Vagina (tissue), 2 donors: Measurements from ENCODE around the gene POLG2. TPM values are rescaled to one million over a fixed set of nuclear protein-coding genes. Genes with fewer than 3 reads are reported as not detected.
A peak's percentile ranks its signal among the peaks of the same experiment; 100 is the strongest.

ENCODE experiments used
- DNase-seq, 2 donors: peaks; one replicate each; pipeline ENCODE4 v3.0.0-alpha.2; 2017; ENCODE audit errors: extremely low spot score in 2 of 2
- H3K27ac ChIP-seq: fragments of 200-600 bp; sonication (generic); one replicate; pipeline ENCODE4 v1.5.1; 2019
- H3K27me3 ChIP-seq: fragments of 200-600 bp; sonication (generic); one replicate; pipeline ENCODE4 v1.5.1; 2019
- H3K36me3 ChIP-seq, 2 donors: fragments of 200-600 bp; sonication (generic); one replicate each; pipeline ENCODE4 v1.5.1; 2017 to 2019
- H3K4me1 ChIP-seq: fragments of 200-600 bp; sonication (generic); one replicate; pipeline ENCODE4 v1.5.1; 2019
- H3K4me3 ChIP-seq, 2 donors: fragments of 200-600 bp; sonication (generic); 1 replicate in 1 of 2; 2 replicates in 1 of 2; pipeline ENCODE4 v1.5.1; 2016 to 2019
- H3K9me3 ChIP-seq: fragments of 200-600 bp; sonication (generic); one replicate; pipeline ENCODE4 v1.5.1; 2019
- POLR2A ChIP-seq, 2 donors: fragments of 450-650 bp; IDR thresholded peaks; one replicate each; pipeline ENCODE4 v1.6.1; 2017; ENCODE audit warnings: antibody characterized with exemption in 2 of 2, mild to moderate bottlenecking in 2 of 2, moderate library complexity in 2 of 2
- POLR2AphosphoS5 ChIP-seq, 2 donors: sonication (generic); formaldehyde crosslinking; IDR thresholded peaks; one replicate each; pipeline ENCODE4 v1.9.0; 2017; ENCODE audit warnings: antibody characterized with exemption in 2 of 2, mild to moderate bottlenecking in 2 of 2, low read depth in 1 of 2; ENCODE audit not compliant: insufficient read depth in 1 of 2
- intact Hi-C: fragments of 100-400 bp; cut with DNase I; formaldehyde crosslinking; loops from one replicate; pipeline ENCODE4 v1.15.1; 2023
- total RNA-seq: library from RNA; depleted of rRNA; stranded (reverse); fragments of >200 nt; gene quantifications from one replicate; pipeline ENCODE4 v1.2.3, GENCODE V29; 2016
- TF ChIP-seq, protein P1 (sequence below), 3 experiments: fragments of 450-650 bp in 2 of 3; fragments of 200-600 bp in 1 of 3; sonication (generic) in 1 of 3; IDR thresholded peaks; one replicate each; pipeline ENCODE4 v1.5.1; 2017 to 2019; ENCODE audit warnings: antibody characterized with exemption in 3 of 3, mild to moderate bottlenecking in 2 of 3, moderate library complexity in 2 of 3

POLG2 gene
- total RNA-seq, 1 donor from 2014 or later, result 16.7 TPM

DNA sequence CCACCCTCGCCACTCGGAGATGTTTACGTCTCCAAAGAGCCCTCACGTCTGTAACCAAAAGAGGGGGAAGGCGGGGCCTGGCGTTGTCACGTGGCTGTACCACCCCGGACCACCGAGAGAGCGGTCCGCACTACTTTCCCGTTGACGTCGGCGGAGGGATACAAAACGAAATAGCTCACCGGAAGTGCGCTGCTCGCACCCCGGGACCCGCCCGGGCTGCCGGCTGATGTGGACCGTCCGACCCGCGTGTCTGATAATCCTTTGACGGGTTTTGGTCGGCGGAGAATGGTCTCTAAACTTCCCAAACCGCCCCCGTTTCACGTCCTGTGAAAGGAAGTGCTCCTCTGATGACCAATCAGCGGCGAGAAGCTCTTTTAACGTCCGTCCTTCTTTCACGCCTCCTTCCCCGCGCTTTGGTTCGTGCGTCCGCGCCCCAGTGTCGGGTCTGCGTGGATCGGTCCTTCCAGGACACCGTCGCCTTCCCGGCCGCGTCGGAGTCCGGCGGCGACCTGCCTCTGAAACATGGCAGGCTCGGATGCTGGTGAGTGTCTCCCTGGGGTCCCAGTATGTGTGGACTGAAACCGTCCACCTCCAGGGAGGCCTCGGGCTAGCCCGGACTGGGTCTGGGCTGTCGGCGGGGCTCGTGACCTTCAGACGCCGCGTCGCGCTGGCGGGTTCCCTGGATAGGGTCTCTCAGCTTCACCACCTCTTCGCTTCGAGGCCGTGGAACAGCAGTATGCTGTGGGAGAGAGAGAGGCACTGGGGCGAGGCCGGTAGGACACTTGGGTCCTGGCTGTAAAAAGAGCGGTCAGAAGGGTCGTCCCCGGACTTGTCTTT lies 9.9 kb upstream of the POLG2 start, which contains the start of gene CEP95:
CEP95 (plus strand) TSS at position 402 of the 837 bp plus-strand sequence; CDS start at position 523, 121 bp downstream.
- TF ChIP-seq POLR2A (IDR thresholded peaks at IDR 0.05) (peak in 1 of 2 donors; percentile 70), POLR2AphosphoS5 (IDR thresholded peaks at IDR 0.05; ENCODE audit: insufficient read depth in 1 of 2, low read depth in 1 of 2) (peak; percentile 55 to 96)
- TF ChIP-seq, protein P1, sequence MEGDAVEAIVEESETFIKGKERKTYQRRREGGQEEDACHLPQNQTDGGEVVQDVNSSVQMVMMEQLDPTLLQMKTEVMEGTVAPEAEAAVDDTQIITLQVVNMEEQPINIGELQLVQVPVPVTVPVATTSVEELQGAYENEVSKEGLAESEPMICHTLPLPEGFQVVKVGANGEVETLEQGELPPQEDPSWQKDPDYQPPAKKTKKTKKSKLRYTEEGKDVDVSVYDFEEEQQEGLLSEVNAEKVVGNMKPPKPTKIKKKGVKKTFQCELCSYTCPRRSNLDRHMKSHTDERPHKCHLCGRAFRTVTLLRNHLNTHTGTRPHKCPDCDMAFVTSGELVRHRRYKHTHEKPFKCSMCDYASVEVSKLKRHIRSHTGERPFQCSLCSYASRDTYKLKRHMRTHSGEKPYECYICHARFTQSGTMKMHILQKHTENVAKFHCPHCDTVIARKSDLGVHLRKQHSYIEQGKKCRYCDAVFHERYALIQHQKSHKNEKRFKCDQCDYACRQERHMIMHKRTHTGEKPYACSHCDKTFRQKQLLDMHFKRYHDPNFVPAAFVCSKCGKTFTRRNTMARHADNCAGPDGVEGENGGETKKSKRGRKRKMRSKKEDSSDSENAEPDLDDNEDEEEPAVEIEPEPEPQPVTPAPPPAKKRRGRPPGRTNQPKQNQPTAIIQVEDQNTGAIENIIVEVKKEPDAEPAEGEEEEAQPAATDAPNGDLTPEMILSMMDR (IDR thresholded peaks at IDR 0.05), result peak in 1 of 3 experiments; percentile 8
- Histone ChIP-seq H3K4me3 (peak within 1 kb of the TSS; percentile 76 to 89), H3K9me3 (no peaks in the 10 kb centered on the region), H3K4me1 (peaks cover 57% of the 10 kb centered on the region), H3K36me3 (peaks cover 4 to 46% of the 10 kb centered on the region in 2 donors), H3K27me3 (no peaks in the 10 kb centered on the region), H3K27ac (peak within 1 kb of the TSS; percentile 99)
- DNase-seq, result peak in 1 of 2 donors; percentile 98
- intact Hi-C loops, result no loop called here

DNA sequence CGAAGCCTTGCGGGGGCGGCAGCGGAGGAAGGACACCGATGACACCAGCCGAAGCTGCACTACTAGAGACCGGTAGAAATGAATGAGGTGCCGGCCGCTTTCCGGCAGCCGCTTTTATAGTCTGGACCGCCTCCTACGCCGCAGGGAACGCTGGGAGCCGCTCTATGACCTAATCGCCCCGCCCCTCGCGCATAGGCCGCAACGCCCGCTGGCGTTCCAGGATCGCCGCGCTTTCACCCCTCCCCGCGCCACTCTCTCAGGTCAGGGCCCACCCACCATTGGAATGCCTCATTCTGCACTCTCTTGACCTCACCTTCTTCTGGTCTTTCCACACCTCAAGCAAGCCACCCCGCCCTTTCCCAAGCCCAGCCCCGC lies 9.3 kb upstream of the POLG2 start, which contains the start of gene DDX5:
DDX5 (minus strand) TSS at position 89 of the 375 bp plus-strand sequence. CDS start 170 bp downstream, outside the sequence.
- no peaks in the 10 kb centered on the region for H3K9me3 ChIP-seq
- peaks cover 5 to 48% of the 10 kb centered on the region in 2 donors for H3K36me3 ChIP-seq
- no peaks in the 10 kb centered on the region for H3K27me3 ChIP-seq
- H3K27ac ChIP-seq, result peak within 1 kb of the TSS; percentile 99
- intact Hi-C loops, result no loop called here
- H3K4me1 ChIP-seq, result peaks cover 63% of the 10 kb centered on the region
- TF ChIP-seq POLR2A (IDR thresholded peaks at IDR 0.05), result peak in 1 of 2 donors; percentile 96
- TF ChIP-seq POLR2AphosphoS5 (IDR thresholded peaks at IDR 0.05; ENCODE audit: insufficient read depth in 1 of 2, low read depth in 1 of 2), result peak; percentile 21 to 81
- TF ChIP-seq, protein P1 (IDR thresholded peaks at IDR 0.05), result no peak
- peak; percentile 98 to 99 for DNase-seq
- H3K4me3 ChIP-seq, result peak within 1 kb of the TSS; percentile 76 to 89

DNA sequence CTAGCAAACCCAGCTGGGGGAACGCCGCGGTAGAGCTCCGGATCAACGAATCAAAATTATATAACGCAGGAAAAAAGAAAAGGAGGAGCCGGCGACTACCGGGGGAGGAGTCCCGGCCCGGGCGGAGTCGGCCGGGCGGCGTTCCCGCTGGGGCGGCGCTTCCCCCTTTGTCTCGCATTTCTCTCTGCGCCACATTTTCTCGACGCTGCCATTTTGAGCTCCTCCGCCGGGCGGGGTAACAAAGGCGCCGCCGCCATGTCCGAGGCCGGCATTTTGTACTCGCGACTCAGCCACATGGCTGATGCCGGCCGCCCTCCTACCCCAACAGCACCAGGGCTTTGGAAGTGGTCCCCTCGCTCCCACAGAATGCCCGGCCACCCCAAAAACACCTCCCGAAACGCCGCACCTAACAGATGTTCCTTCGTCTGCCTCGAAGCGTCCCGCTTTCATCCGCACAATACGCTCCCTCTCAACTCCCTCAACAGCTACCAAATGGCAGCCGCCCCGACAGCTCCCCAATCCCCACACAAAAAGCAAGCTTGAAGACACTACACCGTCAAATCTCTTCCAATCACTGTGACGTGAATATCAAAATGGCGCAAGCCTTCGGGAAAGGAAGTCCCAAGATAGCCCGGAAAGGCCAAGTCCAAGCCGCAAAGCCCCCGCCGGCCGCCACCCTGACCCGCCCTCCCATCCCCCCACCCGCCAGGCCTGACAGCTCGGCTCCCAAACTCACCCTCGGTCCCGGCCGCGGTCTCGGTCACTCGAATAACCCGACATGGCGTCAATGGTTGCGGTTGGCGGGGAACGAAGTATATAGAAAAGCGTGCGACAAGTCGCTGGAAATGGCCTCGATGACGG lies 8.7 kb upstream of the POLG2 start:
- Histone ChIP-seq H3K36me3 (peaks cover 5 to 49% of the 10 kb centered on the region in 2 donors), H3K4me1 (peaks cover 69% of the 10 kb centered on the region)

DNA sequence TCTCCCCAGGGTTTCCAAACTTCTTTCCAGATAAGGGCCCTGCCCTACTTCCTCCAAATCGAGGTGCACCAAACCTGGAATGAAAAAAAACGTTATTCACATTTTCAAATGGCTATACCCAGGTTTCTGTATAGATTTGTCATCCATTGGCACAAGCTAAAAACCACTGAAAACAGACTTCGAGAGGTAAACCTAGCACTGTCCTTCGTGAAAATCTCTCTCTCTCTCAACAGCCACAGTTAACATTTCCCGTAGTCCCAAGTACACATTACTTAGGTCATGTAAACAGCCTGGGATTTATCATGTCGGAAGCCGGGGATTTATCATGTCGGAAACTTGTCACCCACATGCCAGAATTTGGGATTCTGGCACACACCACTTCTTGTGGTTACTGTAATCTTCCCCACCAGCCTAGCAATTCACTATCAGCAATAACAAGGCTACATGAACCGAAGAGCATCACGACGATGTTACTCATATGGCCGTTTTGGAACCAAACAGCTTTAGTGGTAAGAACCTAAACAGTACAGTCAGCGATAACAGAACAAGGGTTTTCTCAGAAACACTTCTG lies 8.0 kb upstream of the POLG2 start:
- Histone ChIP-seq H3K36me3 (peaks cover 12 to 49% of the 10 kb centered on the region in 2 donors), H3K4me3 (peak overlapping the region; percentile 76 to 89), H3K4me1 (peaks cover 73% of the 10 kb centered on the region), H3K9me3 (no peaks in the 10 kb centered on the region), H3K27ac (peak overlapping the region; percentile 99), H3K27me3 (no peaks in the 10 kb centered on the region)
- TF ChIP-seq POLR2A (IDR thresholded peaks at IDR 0.05) (no peak), POLR2AphosphoS5 (IDR thresholded peaks at IDR 0.05; ENCODE audit: insufficient read depth in 1 of 2, low read depth in 1 of 2) (no peak)
- TF ChIP-seq, protein P1 (IDR thresholded peaks at IDR 0.05), result no peak
- intact Hi-C loops, result no loop called here
- no peak for DNase-seq

More for the DNA sequence above, 8.7 kb upstream of the POLG2 start:
- H3K9me3 ChIP-seq, result no peaks in the 10 kb centered on the region
- DNase-seq, result peak in 1 of 2 donors; percentile 91
- TF ChIP-seq POLR2AphosphoS5 (IDR thresholded peaks at IDR 0.05; ENCODE audit: insufficient read depth in 1 of 2, low read depth in 1 of 2), result peak; percentile 86 to 91
- TF ChIP-seq, protein P1 (IDR thresholded peaks at IDR 0.05), result no peak
- peak in 1 of 2 donors; percentile 73 for TF ChIP-seq POLR2A (IDR thresholded peaks at IDR 0.05)
- peak overlapping the region; percentile 76 to 89 for H3K4me3 ChIP-seq
- intact Hi-C loops, result no loop called here
- peak overlapping the region; percentile 99 for H3K27ac ChIP-seq
- H3K27me3 ChIP-seq, result no peaks in the 10 kb centered on the region
